Neural progenitor cell (in vitro differentiated cells): ENCODE data around the gene CD99.

Source experiments
- CTCF ChIP-seq: fragments of 200-600 bp; sonication (generic); IDR thresholded peaks from 2 replicates; pipeline ENCODE4 v1.5.1; 2017; ENCODE audit warnings: antibody characterized with exemption, mild to moderate bottlenecking
- EZH2 ChIP-seq: fragments of 200-600 bp; sonication (generic); IDR thresholded peaks from 2 replicates; pipeline ENCODE4 v1.6.1; 2017; ENCODE audit warnings: antibody characterized with exemption, mild to moderate bottlenecking, moderate library complexity
- EZH2phosphoT487 ChIP-seq: fragments of 200-600 bp; sonication (generic); IDR thresholded peaks from 2 replicates; pipeline ENCODE4 v1.6.1; 2017; ENCODE audit warnings: antibody characterized with exemption

GRCh38 chrX:2774057-2774456 is 83.0 kb downstream of the CD99 start:
- no peak for TF ChIP-seq CTCF
- TF ChIP-seq EZH2phosphoT487: no peak
- TF ChIP-seq EZH2: no peak
